ENCODE measurements around the gene UROC1. TPM values are rescaled to one million over a fixed set of nuclear protein-coding genes. Genes with fewer than 3 reads are reported as not detected.
A peak's percentile ranks its signal among the peaks of the same experiment; 100 is the strongest.

UROC1 gene
- total and polyA plus RNA-seq, 9 of the 15 experiments (the other 6 are each of a cell fraction or from before 2014, with no cell fraction given) = not detected

DNA sequence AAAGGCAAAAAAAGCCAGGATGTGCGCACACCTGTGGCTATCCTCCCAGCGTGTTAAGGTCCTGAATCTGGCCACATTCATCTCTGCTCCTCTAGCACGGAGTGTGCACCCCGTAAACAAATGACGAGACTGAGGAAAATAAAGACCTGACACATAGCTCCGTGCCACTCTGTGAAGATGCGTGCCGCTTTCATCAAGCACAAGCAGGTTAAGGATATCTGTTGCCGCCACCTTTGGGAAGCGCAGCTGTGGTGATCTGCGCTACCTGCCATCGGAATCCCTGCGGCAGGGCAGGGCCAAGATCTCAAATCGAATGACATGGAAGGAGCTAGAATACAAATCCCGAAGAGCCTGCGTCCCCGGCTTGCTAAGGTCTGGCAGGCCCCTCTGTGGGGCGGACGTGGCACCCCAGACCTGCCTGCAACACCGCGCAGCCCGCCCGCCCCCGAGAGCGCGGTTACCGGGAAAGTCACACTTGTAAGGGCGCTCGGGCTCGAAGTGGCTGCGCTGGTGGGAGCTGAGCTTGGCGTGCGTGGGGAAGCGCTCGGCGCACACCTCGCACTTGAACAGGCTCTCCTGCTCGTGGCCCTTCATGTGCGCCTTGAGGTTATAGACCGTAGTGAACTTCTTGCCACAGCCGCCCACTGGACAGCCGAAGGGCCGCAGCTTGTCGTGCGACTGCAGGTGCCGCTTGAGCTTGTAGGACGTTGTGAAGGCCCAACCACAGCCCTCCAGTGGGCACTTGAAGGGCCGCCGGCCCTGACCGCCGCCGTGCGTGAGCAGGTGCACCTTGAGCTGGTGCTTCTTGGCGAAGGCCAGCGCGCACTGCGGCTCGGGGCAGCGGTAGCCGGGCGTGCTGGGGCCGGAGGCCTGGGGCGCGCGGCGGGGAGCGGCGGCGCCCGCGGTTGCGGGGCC lies 42.8 kb downstream of the UROC1 start:
- 7% methylated on average over 42 of the region's 72 CpGs for WGBS (ENCODE audit: insufficient coverage, low coverage, missing lambda C conversion rate)
- intact Hi-C loops (cut with micrococcal nuclease) = no loop called here
- Histone ChIP-seq H3K4me1 (replicated peaks in 1 of 2; ENCODE audit: control insufficient read depth in 2 of 2, insufficient read depth in 2 of 2, low read length in 2 of 2) (peaks cover 24 to 28% of the 10 kb centered on the region in 2 experiments; a peak in 4 of 5 replicates), H3K27ac (ENCODE audit: extremely low read depth, low read depth, low read length) (peak overlapping the region; percentile 68), H2AFZ (ENCODE audit: low read depth, low read length) (0 out of 2 replicates have a peak overlapping the region, but pooled peaks have one; percentile 40), H3K9me1 (ENCODE audit: control insufficient read depth, insufficient read depth, low read length) (no peaks in the 10 kb centered on the region), H3K36me3 (ENCODE audit: control insufficient read depth, insufficient read depth, low read length) (peaks cover 23% of the 10 kb centered on the region), H4K20me1 (replicated peaks; ENCODE audit: control insufficient read depth, insufficient read depth, low read length) (peaks cover 8% of the 10 kb centered on the region), H3K4me2 (ENCODE audit: insufficient read depth, low read length) (peak overlapping the region; percentile 78), H3K4me3 (peak overlapping the region; percentile 61), H3K27me3 (ENCODE audit: control insufficient read depth in 2 of 2, insufficient read depth in 2 of 2, low read length in 2 of 2) (no peaks in the 10 kb centered on the region), H3K9ac (ENCODE audit: insufficient read depth in 1 of 2, low read depth in 2 of 2, low read length in 2 of 2) (peak overlapping the region; percentile 61 to 95), H3K79me2 (ENCODE audit: control insufficient read depth, insufficient read depth, low read length) (peaks cover 40% of the 10 kb centered on the region), H3K9me3 (replicated peaks; ENCODE audit: control insufficient read depth, insufficient read depth, low read depth, low read length) (no peaks in the 10 kb centered on the region)
- no TSS peak for BruUV-seq (replicated peaks)
- ATAC-seq (peak; percentile 44), DNase-seq (ENCODE audit: extremely low read depth in 1 of 4, low spot score in 3 of 4) (peak in 2 of 4 experiments; percentile 22 to 52), FAIRE-seq (no peak)
- ChIA-PET POLR2A (interaction anchor here (0.6 to 1.0 kb wide), 2 partner anchors 25 to 70 kb away, joined by 3 read pairs; no protein-coding TSS in a partner anchor), CTCF (ENCODE audit: low intra/inter-chr PET ratio) (no interaction called here)
- in situ Hi-C loops (cut with MboI) = no loop called here
- TF ChIP-seq RBM39 (optimal IDR thresholded peaks at IDR 0.05; ENCODE audit: low read depth, low read length) (no peak), GABPB1 (CRISPR knock-in tag; IDR thresholded peaks at IDR 0.05) (0 out of 2 replicates have a peak, but pooled peaks have one; percentile 21), RBM25 (IDR thresholded peaks at IDR 0.05; ENCODE audit: low read depth, low read length, severe bottlenecking) (no peak), ESRRB (CRISPR knock-in tag; IDR thresholded peaks at IDR 0.05; ENCODE audit: borderline replicate concordance) (no peak), RBBP5 (IDR thresholded peaks at IDR 0.05; ENCODE audit: borderline replicate concordance, insufficient read depth, low read length, poor library complexity, severe bottlenecking) (peak; percentile 45), RBFOX2 (IDR thresholded peaks at IDR 0.05; ENCODE audit: low read depth, low read length) (peak; percentile 54; the same call in 1 of the 2 replicates)
- TF ChIP-seq, protein P1, sequence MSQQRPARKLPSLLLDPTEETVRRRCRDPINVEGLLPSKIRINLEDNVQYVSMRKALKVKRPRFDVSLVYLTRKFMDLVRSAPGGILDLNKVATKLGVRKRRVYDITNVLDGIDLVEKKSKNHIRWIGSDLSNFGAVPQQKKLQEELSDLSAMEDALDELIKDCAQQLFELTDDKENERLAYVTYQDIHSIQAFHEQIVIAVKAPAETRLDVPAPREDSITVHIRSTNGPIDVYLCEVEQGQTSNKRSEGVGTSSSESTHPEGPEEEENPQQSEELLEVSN (IDR thresholded peaks at IDR 0.05; ENCODE audit: borderline replicate concordance in 1 of 2, extremely low read depth in 1 of 2, insufficient read depth in 1 of 2, insufficient read length in 1 of 2, low read depth in 1 of 2, low read length in 1 of 2, poor library complexity in 1 of 2, severe bottlenecking in 1 of 2) = peak in 1 of 2 experiments; percentile 10
